Mucosa of descending colon (tissue), 3 donors: ENCODE data around the gene BICC1. TPM values are rescaled to one million over a fixed set of nuclear protein-coding genes. Genes with fewer than 3 reads are reported as not detected.

Experiments used
- ATAC-seq: fragments of 200-7000 bp; cut with Tn5 transposase; one replicate; pipeline ENCODE4 v1.9.1; 2020; ENCODE audit warnings: mild to moderate bottlenecking, moderate library complexity
- DNase-seq, 3 donors: peaks; one replicate each; pipeline ENCODE4 v3.0.0-alpha.2; 2020
- H3K36me3 ChIP-seq: fragments of 200-600 bp; one replicate; pipeline ENCODE4 v1.8.0; 2021; ENCODE audit warnings: low read depth, mild to moderate bottlenecking
- H3K4me1 ChIP-seq: fragments of 200-600 bp; one replicate; pipeline ENCODE4 v1.8.0; 2021; ENCODE audit warnings: low read depth, mild to moderate bottlenecking
- H3K4me3 ChIP-seq: fragments of 200-600 bp; one replicate; pipeline ENCODE4 v1.8.0; 2021; ENCODE audit warnings: mild to moderate bottlenecking
- H3K9me3 ChIP-seq: fragments of 200-600 bp; one replicate; pipeline ENCODE4 v1.8.0; 2021; ENCODE audit warnings: mild to moderate bottlenecking
- intact Hi-C, 2 donors: fragments of 100-400 bp; cut with DNase I in 1 of 2; cut with micrococcal nuclease in 1 of 2; formaldehyde crosslinking; loops; one replicate each; pipeline versions ENCODE4 v1.11.0 to v1.11.1; 2022; cut with DNase I, micrococcal nuclease
- total RNA-seq, 3 donors: library from RNA; stranded (reverse); fragmentation: NEBNext Ultra II Directional in 2 of 3; extraction: Animal tissue kit (Norgen Biotek cat#: 25700) in 2 of 3; gene quantifications; one replicate each; pipeline versions ENCODE4 v1.2.1 to v1.2.4, GENCODE V29; 2021 to 2023
- TF ChIP-seq, protein P1 (sequence below): fragments of 200-600 bp; IDR thresholded peaks from one replicate; pipeline ENCODE4 v1.8.0; 2022; ENCODE audit warnings: antibody characterized with exemption, mild to moderate bottlenecking
- donor health status: DM: no; HTN: no; CAD: no; lungs with moderate emphysema.
- donor health status: DM: no; HTN: no; CAD: no.
- donor health status: DM: no; HTN: yes; CAD: no.

BICC1 gene
- total RNA-seq, 3 donors from 2014 or later: 1.1 to 5.9 (median 3.5) TPM

DNA sequence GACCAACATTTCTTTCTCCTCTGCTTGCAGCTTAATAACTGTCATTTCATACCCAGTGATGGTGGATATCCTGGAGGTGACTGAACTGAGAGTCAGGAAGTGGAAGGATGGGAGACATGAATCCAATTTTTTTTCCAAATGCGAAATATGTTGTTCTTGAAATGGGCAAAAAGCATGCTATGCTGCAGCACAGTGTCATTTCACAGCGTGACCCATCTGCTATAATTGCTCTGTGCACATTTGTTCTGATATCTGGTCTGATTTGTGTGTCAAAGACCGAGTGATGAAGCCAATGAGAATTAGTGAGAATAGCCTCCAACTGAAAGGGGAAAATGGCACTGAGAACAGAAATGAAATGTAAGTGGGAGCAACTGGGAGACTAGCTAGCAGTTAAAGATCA lies 334.2 kb downstream of the BICC1 start:
- Histone ChIP-seq H3K9me3 (no peaks in the 10 kb centered on the region), H3K4me3 (no peak overlapping the region), H3K36me3 (no peaks in the 10 kb centered on the region), H3K4me1 (no peaks in the 10 kb centered on the region)
- DNase-seq: no peak
- TF ChIP-seq, protein P1, sequence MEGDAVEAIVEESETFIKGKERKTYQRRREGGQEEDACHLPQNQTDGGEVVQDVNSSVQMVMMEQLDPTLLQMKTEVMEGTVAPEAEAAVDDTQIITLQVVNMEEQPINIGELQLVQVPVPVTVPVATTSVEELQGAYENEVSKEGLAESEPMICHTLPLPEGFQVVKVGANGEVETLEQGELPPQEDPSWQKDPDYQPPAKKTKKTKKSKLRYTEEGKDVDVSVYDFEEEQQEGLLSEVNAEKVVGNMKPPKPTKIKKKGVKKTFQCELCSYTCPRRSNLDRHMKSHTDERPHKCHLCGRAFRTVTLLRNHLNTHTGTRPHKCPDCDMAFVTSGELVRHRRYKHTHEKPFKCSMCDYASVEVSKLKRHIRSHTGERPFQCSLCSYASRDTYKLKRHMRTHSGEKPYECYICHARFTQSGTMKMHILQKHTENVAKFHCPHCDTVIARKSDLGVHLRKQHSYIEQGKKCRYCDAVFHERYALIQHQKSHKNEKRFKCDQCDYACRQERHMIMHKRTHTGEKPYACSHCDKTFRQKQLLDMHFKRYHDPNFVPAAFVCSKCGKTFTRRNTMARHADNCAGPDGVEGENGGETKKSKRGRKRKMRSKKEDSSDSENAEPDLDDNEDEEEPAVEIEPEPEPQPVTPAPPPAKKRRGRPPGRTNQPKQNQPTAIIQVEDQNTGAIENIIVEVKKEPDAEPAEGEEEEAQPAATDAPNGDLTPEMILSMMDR: no peak
- no peak for ATAC-seq
- intact Hi-C loops: no loop called here

DNA sequence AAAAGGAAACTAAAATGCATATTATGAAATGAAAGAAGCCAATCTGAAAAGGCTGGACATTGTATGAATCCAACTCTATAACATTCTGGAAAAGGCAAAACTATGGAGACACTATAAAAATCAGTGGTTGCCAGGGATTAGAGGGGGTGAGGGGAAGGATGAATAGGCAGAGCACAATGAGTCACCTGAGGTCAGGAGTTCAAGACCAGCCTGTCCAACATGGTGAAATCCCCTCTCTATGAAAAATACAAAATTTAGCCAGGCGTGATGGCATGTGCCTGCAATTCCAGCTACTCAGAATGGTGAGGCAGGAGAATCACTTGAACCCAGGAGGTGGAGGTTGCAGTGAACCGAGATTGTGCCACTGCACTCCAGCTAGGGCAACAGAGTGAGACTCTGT lies 338.9 kb downstream of the BICC1 start:
- Histone ChIP-seq H3K9me3 (no peaks in the 10 kb centered on the region), H3K36me3 (no peaks in the 10 kb centered on the region), H3K4me1 (no peaks in the 10 kb centered on the region), H3K4me3 (no peak overlapping the region)
- intact Hi-C loops: no loop called here
- ATAC-seq: no peak
- TF ChIP-seq, protein P1: no peak
- DNase-seq: no peak

DNA sequence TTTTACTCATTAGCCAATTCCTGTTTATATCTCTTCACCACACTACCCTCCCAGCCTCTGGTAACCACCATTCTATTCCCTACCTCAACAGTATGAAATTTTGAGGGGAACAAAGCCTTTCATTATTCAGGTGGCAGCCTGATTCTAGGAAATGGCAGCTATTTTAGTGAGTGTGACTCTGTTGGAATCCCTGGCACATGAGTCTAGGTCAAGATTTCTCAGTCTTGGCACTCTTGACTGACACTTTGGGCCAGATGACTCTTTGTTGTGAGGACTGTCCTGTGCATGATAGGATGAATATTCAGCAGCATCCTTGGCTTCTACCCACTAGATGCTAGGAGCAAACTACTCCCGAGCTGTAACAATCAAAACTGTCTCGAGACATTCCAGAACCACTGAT lies 341.0 kb downstream of the BICC1 start:
- intact Hi-C loops: no loop called here
- no peaks in the 10 kb centered on the region for H3K4me1 ChIP-seq
- no peak for ATAC-seq

DNA sequence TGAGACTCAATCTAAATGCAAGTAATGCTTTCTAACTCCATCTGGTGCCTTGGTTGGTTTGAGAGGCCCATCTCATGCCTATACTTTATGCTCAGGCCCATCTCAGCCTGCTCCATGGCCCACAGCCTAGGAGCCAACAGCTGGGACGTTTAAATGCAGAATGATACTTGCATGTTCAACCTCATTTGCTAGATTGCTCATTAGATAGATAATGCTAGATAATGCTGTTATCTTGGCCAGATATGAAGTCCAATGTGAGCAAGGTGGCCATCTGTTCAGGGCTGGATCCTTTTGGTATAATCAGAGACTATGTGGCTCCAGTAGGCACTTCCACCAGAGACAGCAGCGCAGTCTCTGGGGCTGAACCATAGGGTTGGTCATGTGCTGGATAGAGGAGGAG lies 342.1 kb downstream of the BICC1 start:
- intact Hi-C loops: no loop called here
- DNase-seq (no peak), ATAC-seq (no peak)
- no peaks in the 10 kb centered on the region for H3K4me1 ChIP-seq
- no peak overlapping the region for H3K4me3 ChIP-seq
- no peaks in the 10 kb centered on the region for H3K36me3 ChIP-seq
- H3K9me3 ChIP-seq: peaks cover 3% of the 10 kb centered on the region
- TF ChIP-seq, protein P1: no peak

More for the DNA sequence above, 341.0 kb downstream of the BICC1 start:
- H3K4me3 ChIP-seq: no peak overlapping the region
- TF ChIP-seq, protein P1: no peak
- no peak for DNase-seq
- peaks cover 3% of the 10 kb centered on the region for H3K9me3 ChIP-seq
- H3K36me3 ChIP-seq: no peaks in the 10 kb centered on the region

DNA sequence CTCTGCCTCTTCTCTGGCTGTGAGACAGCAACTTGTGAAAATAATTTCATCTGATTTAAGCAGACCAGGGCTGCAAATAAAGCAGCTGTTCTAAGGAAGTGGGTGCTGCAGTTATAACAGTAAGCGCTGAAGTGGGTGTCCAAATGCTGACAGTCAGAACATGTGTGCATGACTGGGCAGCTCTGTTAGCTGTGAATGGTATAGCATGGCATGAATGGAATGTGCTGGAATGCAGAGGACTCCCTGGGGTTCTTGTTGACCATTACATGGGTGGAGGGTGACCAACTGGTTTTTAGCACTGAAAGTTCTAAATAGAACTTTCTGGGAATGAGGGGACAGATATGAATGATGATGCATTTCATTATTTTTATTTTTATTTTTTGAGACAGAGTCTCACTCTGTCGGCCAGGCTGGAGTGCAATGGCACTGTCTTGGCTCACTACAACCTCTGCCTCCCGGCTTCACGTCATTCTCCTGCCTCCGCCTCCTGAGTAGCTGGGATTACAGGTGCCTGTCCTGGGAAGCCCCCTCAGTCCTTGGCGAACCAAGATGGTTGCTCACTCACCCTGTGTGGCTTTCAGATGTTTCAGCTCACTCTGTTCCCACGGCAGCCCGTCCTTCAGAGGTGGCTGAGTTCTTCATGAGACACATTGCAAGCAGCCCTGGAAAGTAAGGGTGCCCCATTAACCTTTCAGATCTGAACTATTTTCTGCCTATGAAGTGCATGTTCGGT lies 344.0 kb downstream of the BICC1 start:
- Histone ChIP-seq H3K4me1 (no peaks in the 10 kb centered on the region), H3K36me3 (no peaks in the 10 kb centered on the region), H3K9me3 (peaks cover 3% of the 10 kb centered on the region), H3K4me3 (no peak overlapping the region)
- intact Hi-C loops: no loop called here
- DNase-seq (no peak), ATAC-seq (peak; percentile 20)
- TF ChIP-seq, protein P1: no peak
